Endothelial cell of umbilical vein (primary cell): ENCODE data around the gene GOLIM4. TPM values are rescaled to one million over a fixed set of nuclear protein-coding genes. Genes with fewer than 3 reads are reported as not detected.

Experiments
- BruUV-seq: library from RNA; stranded (reverse); fragments of 400-500 nt; replicated peaks from 2 replicates; lab custom pipeline; 2021; lab: Mats Ljungman, UMichigan
- CTCF ChIA-PET: fragments of 300-600, 350-600 bp; sonication (Branson Sonifier 250); formaldehyde crosslinking; loops from one replicate; lab custom pipeline; 2021; ENCODE audit warnings: antibody characterized with exemption, inconsistent platforms; lab: Charles Lee
- POLR2A ChIA-PET: fragments of 300-600, 350-600 bp; sonication (Branson Sonifier 250); formaldehyde crosslinking; loops from one replicate; lab custom pipeline; 2021; ENCODE audit warnings: antibody characterized with exemption, inconsistent platforms; lab: Charles Lee
- DNase-seq: peaks from one replicate; pipeline ENCODE4 v3.0.0-alpha.2; 2011; ENCODE audit warnings: low read depth, low spot score
- FAIRE-seq: peaks from 2 replicates; lab custom pipeline; 2011; peaks lifted over from hg19 to GRCh38; lab: Jason Lieb, UNC
- H2AFZ ChIP-seq: 2 replicates; pipeline ENCODE4 v1.6.0; 2012; ENCODE audit warnings: low read depth, low read length, control low read depth, inconsistent platforms
- H3K27ac ChIP-seq: 2 replicates; pipeline ENCODE4 v1.5.1; 2011; ENCODE audit warnings: low read depth, mild to moderate bottlenecking, control low read depth, low read length, moderate library complexity; ENCODE audit not compliant: insufficient read depth
- H3K27me3 ChIP-seq, 2 experiments: 2 replicates each; pipeline versions ENCODE4 v1.6.0 to v1.6.1; 2011; ENCODE audit warnings: low read length in 2 of 2, mixed read lengths in 1 of 2; ENCODE audit not compliant: control insufficient read depth in 2 of 2, insufficient read depth in 2 of 2
- H3K36me3 ChIP-seq, 2 experiments: 2 replicates in 1 of 2; 3 replicates in 1 of 2; pipeline ENCODE4 v1.5.1; 2011; ENCODE audit warnings: low read length in 2 of 2, mild to moderate bottlenecking in 1 of 2, moderate library complexity in 1 of 2; ENCODE audit not compliant: control insufficient read depth in 2 of 2, insufficient read depth in 2 of 2; ENCODE audit errors: extremely low read depth in 1 of 2
- H3K4me1 ChIP-seq: 3 replicates; pipeline ENCODE4 v1.5.1; 2011; ENCODE audit warnings: mild to moderate bottlenecking, low read length; ENCODE audit not compliant: control insufficient read depth, insufficient read depth; ENCODE audit errors: extremely low read depth
- H3K4me2 ChIP-seq: 2 replicates; pipeline ENCODE4 v1.6.1; 2011; ENCODE audit warnings: low read length, control low read depth, mixed read lengths; ENCODE audit not compliant: insufficient read depth
- H3K4me3 ChIP-seq, 3 experiments: fragments of 200-600 bp in 1 of 3; sonication (generic), shearing (Covaris generic) in 1 of 3; replicated peaks in 1 of 3; 2 replicates each; pipeline ENCODE4 v1.5.1; 2011 to 2016; ENCODE audit warnings: control low read depth in 3 of 3, low read length in 3 of 3, mild to moderate bottlenecking in 2 of 3, inconsistent platforms in 1 of 3, low read depth in 1 of 3, moderate library complexity in 1 of 3; ENCODE audit not compliant: insufficient read depth in 1 of 3
- H3K79me2 ChIP-seq: 2 replicates; pipeline ENCODE4 v1.6.0; 2012; ENCODE audit warnings: low read length, inconsistent platforms; ENCODE audit not compliant: control insufficient read depth, insufficient read depth
- H3K9ac ChIP-seq: replicated peaks from 2 replicates; pipeline ENCODE3; 2011; ENCODE audit warnings: low read length, control low read depth; ENCODE audit not compliant: insufficient read depth; ENCODE audit errors: extremely low read depth
- H3K9me1 ChIP-seq: replicated peaks from 3 replicates; pipeline ENCODE4 v1.6.0; 2011; ENCODE audit warnings: mild to moderate bottlenecking, low read length; ENCODE audit not compliant: control insufficient read depth, insufficient read depth; ENCODE audit errors: extremely low read depth
- H3K9me3 ChIP-seq: replicated peaks from 2 replicates; pipeline ENCODE4 v1.5.1; 2012; ENCODE audit warnings: low read length, inconsistent platforms; ENCODE audit not compliant: control insufficient read depth, insufficient read depth
- H4K20me1 ChIP-seq: replicated peaks from 2 replicates; pipeline ENCODE3; 2011; ENCODE audit warnings: mild to moderate bottlenecking, low read length; ENCODE audit not compliant: control insufficient read depth, insufficient read depth; ENCODE audit errors: extremely low read depth
- CTCF ChIP-seq, 2 donors: IDR thresholded peaks; 1 replicate in 1 of 2; 2 replicates in 1 of 2; pipeline ENCODE4 v1.5.1; 2011; ENCODE audit warnings: low read length in 2 of 2, mild to moderate bottlenecking in 2 of 2, moderate library complexity in 2 of 2, control low read depth in 1 of 2, inconsistent platforms in 1 of 2, low read depth in 1 of 2; ENCODE audit not compliant: insufficient read depth in 1 of 2; ENCODE audit errors: extremely low read depth in 1 of 2
- EZH2 ChIP-seq: IDR thresholded peaks from 2 replicates; pipeline ENCODE4 v1.6.1; 2012; ENCODE audit warnings: borderline replicate concordance, low read depth, mild to moderate bottlenecking, moderate library complexity, low read length, inconsistent platforms; ENCODE audit not compliant: severe bottlenecking
- FOS ChIP-seq: IDR thresholded peaks from 2 replicates; pipeline ENCODE4 v1.6.1; 2011; ENCODE audit warnings: mild to moderate bottlenecking, low read length, moderate library complexity, borderline replicate concordance; ENCODE audit not compliant: insufficient read depth
- GATA2 ChIP-seq: IDR thresholded peaks from 2 replicates; pipeline ENCODE4 v1.7.0; 2011; ENCODE audit warnings: low read depth, mild to moderate bottlenecking, moderate library complexity, mixed read lengths, low read length; ENCODE audit not compliant: insufficient read length, insufficient read depth
- MYC ChIP-seq: IDR thresholded peaks from one replicate; pipeline ENCODE4 v1.6.1; 2011; ENCODE audit warnings: mild to moderate bottlenecking, low read depth, low read length
- POLR2A ChIP-seq: IDR thresholded peaks from 2 replicates; pipeline ENCODE4 v1.6.1; 2012; ENCODE audit warnings: low read depth, mild to moderate bottlenecking, control low read depth, low read length
- POLR2AphosphoS5 ChIP-seq: IDR thresholded peaks from 2 replicates; pipeline ENCODE4 v1.6.1; 2012; ENCODE audit warnings: low read depth, mild to moderate bottlenecking, control low read depth, low read length, moderate library complexity; ENCODE audit not compliant: insufficient read depth
- dilution Hi-C: fragments of 300-500 bp; cut with MboI; formaldehyde crosslinking; loops from one replicate; pipeline ENCODE4 v1.15.0; 2019; ENCODE audit warnings: low sequenced_read_pairs; ENCODE audit not compliant: extremely low pct_ligation_motif_present
- intact Hi-C: fragments of 100-400 bp; cut with micrococcal nuclease; formaldehyde crosslinking; loops from one replicate; pipeline ENCODE4 v1.10.0; 2022
- polyA plus RNA-seq, 4 experiments: library from polyadenylated mRNA; depleted of rRNA in 3 of 4; stranded (reverse) in 3 of 4; unstranded in 1 of 4; fragments of >200 nt; gene quantifications; 2 replicates each; pipeline versions ENCODE4 v1.2.1 to v1.2.3, GENCODE V29; 2011 to 2012; ENCODE audit warnings: missing spikeins in 1 of 4
- total RNA-seq: library from RNA; stranded (reverse); gene quantifications from 2 replicates; pipeline ENCODE4 v1.2.3, GENCODE V29; 2021

GOLIM4 gene
- total and polyA plus RNA-seq, 2 donors (not counting 3 experiments of a cell fraction or from before 2014, with no cell fraction given): 11.7 to 40.8 TPM

GRCh38 chr3:168094877-168095610, 680 bp downstream of the GOLIM4 start:
- CTCF ChIA-PET: interaction anchor here (0.9 to 3.8 kb wide), 6 partner anchors 9 to 753 kb away, joined by 3 to 18 read pairs (median 5); no protein-coding TSS in a partner anchor
- H3K27ac ChIP-seq: peak overlapping the region; percentile 73
- TF ChIP-seq MYC: no peak
- no peak for TF ChIP-seq GATA2
- no peak for TF ChIP-seq FOS
- no peak for TF ChIP-seq POLR2AphosphoS5
- TF ChIP-seq POLR2A: peak; percentile 4
- no peak for TF ChIP-seq EZH2
- TF ChIP-seq CTCF (IDR thresholded peaks at IDR 0.05; ENCODE audit: extremely low read depth in 1 of 2, insufficient read depth in 1 of 2, low read depth in 1 of 2, low read length in 2 of 2): peak in 1 of 2 donors; percentile 16
- no TSS peak for BruUV-seq
- H4K20me1 ChIP-seq: no peaks in the 10 kb centered on the region
- peak overlapping the region; percentile 56 for H3K4me2 ChIP-seq
- H3K36me3 ChIP-seq: no peaks in the 10 kb centered on the region
- dilution Hi-C loops (no loop called here), intact Hi-C loops (loop anchor here (1.0 to 10.0 kb wide), 4 partner anchors 9 to 700 kb away; partner anchors contain the start of gene SERPINI1)
- H3K9ac ChIP-seq: peak overlapping the region; percentile 65
- peak overlapping the region; percentile 49 to 82 (median 78) for H3K4me3 ChIP-seq
- H3K9me1 ChIP-seq: peaks cover 2% of the 10 kb centered on the region
- DNase-seq (peak; percentile 72), FAIRE-seq (no peak)
- H2AFZ ChIP-seq: peak overlapping the region; percentile 62
- peaks cover 40% of the 10 kb centered on the region for H3K79me2 ChIP-seq
- H3K27me3 ChIP-seq: no peaks in the 10 kb centered on the region
- peaks cover 21% of the 10 kb centered on the region for H3K4me1 ChIP-seq
- H3K9me3 ChIP-seq: no peaks in the 10 kb centered on the region
- POLR2A ChIA-PET: no interaction called here
